AG08396 (cell line): ENCODE data around the gene HOXD9.

Experiments used
- DNase-seq: peaks from one replicate; pipeline ENCODE4 v3.0.0; 2012; ENCODE audit warnings: low spot score, mixed read lengths

Gene HOXD9

GRCh38 chr2:176124947-176125771 is 2.6 kb downstream of the HOXD9 start:
- no peak for DNase-seq

DNA sequence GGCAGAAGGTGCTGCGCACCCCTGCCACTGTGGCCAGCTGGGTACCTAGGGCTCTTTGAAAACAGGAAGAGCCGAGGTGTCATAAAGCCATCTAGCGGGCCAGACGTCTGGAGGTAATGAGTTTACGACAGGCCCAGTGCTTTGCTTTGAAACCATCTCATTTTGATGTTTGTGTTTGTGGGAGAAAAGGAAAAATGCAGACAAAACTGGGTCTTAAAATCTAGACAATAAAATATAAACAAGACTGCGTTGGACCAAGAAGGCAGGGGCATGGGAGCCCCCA is 3.2 kb downstream of the HOXD9 start:
- no peak for DNase-seq

- DNase-seq = peak; percentile 76
Measured at GRCh38 chr2:176126929-176127773, 4.6 kb downstream of the HOXD9 start.

DNA sequence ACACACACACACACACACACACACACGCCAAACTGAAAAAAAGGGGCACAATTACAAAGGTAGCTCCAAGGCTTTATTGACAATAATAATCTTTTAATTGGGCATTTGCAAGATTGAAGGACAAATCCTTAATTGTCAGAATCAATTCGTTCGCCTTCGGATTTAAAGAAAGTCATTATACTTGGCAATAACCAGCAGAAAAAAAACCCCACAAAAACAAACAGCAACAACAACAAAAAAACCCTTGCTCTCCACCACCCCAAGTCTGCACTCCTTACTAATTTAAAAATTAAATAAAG is 5.2 kb downstream of the HOXD9 start:
- no peak for DNase-seq

DNA sequence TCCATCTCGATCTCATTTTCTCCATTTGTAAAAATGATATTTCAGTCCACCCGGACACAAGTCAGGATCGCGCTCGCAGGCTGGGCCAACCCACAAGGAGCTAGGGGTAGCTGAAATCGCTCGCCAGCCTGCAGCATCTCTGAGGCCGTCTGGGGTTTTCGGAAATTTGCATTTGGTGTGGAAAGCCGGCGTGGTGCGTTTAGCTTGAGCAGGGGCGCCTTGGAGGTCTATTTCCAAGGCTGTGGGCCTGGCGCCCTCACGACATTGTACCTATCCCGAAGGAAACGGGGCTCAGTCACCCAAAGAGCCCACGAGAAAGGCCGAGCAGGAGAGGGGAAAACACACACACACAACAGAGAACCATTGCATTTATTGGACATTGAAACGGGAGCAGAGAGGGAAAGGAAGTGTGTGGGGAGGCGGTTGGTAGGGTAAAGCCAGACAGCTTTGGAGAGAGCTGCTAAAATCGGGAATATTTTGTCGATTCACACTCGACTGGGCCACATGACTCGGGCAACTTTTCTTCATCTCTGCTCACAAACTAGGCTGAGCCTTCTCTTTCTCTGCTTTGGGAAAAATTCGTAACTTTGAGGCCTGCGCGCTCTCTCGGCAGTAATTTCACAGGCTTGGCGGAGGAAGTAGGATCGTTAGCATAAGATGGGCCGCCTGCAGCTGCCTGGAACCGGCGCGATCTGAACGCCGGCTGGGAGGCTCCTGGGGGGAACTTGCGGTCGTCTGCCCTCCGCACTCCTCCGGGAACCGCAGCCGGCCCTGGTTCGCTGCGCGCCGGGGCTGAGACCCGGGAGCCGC is 5.9 kb downstream of the HOXD9 start:
- DNase-seq = no peak

- no peak for DNase-seq
Measured at GRCh38 chr2:176128982-176129796, 6.7 kb downstream of the HOXD9 start, which contains the start of gene HOXD8. Gene HOXD8, plus strand, starts transcription at chr2:176129705. Its CDS starts 662 bp downstream, at chr2:176130367.

DNA sequence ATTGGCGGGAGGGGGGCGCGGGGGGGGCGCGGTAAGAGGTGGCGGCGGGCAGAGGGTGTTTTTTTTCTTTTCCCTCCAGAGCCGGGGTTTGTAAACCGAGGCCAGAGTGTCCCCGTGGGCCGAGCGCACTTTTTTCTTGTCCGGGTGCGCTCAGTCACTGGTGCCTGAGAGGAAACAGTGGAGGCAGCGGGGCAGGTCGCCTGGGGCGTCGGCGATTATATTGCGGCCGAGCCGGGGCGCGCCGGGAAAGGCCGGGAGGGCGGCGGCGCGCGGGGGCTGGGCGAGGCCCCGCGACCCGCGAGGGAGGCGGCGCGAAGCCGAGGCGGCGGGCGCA is 7.3 kb downstream of the HOXD9 start:
- no peak for DNase-seq

DNA sequence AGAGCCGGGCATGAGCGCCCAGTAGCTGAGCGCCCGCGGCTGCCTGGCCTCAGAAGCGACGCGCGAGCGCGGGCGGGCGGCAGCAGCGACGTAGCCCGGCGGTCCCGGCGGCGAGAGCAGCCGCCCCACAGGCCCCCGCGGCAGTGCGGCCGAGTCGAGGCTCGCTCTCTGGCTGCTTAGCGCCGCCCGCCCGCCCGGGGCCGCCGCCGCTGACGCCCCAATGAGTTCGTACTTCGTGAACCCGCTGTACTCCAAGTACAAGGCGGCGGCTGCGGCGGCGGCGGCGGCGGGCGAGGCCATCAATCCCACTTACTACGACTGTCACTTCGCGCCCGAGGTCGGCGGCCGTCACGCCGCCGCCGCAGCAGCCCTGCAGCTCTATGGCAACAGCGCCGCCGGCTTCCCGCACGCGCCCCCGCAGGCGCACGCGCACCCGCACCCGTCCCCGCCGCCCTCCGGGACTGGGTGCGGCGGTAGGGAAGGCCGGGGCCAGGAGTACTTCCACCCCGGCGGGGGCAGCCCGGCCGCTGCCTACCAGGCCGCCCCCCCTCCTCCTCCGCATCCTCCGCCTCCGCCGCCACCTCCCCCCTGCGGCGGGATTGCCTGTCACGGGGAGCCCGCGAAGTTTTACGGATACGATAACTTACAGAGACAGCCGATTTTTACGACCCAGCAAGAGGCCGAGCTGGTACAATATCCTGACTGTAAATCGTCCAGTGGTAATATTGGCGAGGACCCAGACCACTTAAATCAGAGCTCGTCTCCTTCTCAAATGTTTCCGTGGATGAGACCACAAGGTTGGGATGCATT is 7.8 kb downstream of the HOXD9 start:
- no peak for DNase-seq

GRCh38 chr2:176130957-176131847 is 8.7 kb downstream of the HOXD9 start:
- no peak for DNase-seq

DNA sequence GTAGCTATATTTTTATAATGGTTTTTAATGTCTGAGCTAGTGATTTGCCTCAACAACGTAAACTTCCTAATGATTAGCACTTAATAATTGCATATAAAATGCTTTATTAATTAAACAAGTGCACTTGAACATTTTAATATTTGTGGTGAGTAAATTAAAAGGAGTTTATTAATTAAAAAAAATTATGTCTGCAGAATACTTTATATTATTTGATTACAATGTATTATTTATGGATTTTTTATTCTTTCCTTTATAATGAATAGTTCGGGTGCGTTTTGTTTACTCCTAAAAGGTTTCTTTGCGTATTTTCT is 9.3 kb downstream of the HOXD9 start:
- DNase-seq = no peak

- no peak for DNase-seq
Measured at GRCh38 chr2:176132205-176133171, 10.0 kb downstream of the HOXD9 start.

DNA sequence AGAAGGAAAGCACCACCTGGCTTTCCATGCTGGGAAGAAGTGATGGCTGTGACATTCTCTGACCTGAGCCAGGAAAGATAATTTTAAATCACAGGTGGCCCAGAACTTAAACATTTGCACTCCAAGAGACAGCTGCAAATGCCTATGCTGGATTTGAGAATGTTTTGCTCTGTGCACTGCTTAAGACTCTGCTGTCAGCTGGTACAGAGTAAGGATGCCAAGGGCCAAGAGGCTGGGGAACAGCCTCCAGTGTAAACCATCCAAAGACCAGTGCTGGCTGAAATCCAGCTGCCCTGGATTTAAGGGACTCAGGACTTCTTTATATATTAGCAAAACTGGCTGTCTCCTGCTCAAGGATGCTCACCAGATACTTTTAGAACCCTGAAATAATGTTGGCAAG is 10.9 kb downstream of the HOXD9 start:
- no peak for DNase-seq

- DNase-seq = no peak
Measured at GRCh38 chr2:176134035-176134434, 11.5 kb downstream of the HOXD9 start.

DNA sequence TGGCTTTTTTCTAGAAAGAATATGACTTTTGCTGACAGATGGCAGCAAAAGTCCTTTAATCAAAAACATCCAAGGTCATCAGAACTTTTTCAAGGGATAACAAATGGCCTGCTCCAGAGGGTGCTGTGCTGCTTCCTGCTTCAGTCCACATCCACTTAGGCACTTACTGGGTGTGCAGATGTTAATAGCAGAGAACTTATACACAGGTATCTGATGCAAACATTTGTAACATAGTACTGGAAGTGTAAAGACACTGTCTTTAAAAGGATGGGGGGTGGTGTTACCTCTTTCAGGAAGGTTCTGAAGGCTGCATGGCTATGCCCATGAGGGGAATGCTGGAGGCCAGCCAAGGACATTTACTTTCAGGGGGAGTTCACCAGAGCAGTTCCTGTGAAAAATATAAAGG is 12.5 kb downstream of the HOXD9 start:
- no peak for DNase-seq

GRCh38 chr2:176136374-176137251 is 14.1 kb downstream of the HOXD9 start:
- no peak for DNase-seq

DNA sequence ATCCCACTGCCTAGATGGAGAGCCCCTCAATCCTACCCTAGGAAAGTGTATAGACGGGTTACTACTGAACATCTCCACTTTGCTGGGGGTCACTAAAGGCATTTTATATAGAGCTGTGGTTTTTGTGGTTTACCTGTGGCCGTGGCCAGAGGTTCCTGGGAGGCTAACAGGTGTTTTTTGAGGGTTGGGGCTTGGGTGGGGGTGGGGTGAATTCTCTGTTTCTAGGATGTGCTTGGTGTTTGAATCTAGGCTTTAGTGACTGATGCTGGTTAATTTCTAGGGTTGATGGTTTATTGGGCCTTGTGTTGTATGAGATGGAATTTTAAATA is 14.7 kb downstream of the HOXD9 start:
- DNase-seq = no peak

GRCh38 chr2:176137906-176138305 is 15.4 kb downstream of the HOXD9 start:
- no peak for DNase-seq

- DNase-seq = no peak
Measured at GRCh38 chr2:176138526-176138922, 16.0 kb downstream of the HOXD9 start.
